GM19372 (cell line): ENCODE measurements around the gene NSUN7.
A peak's percentile ranks its signal among the peaks of the same experiment; 100 is the strongest.
"Not testable (repeated sequence)": the region's sequence is repeated elsewhere in the genome, so short reads cannot be mapped to it uniquely, and the experiment has no call there.

Experiments
- ATAC-seq: cut with Tn5 transposase; IDR thresholded peaks from one replicate; pipeline ENCODE4 v1.9.1; 2021; ENCODE audit warnings: mild to moderate bottlenecking, low read depth, moderate library complexity; ENCODE audit not compliant: unreplicated experiment

The NSUN7 gene

DNA sequence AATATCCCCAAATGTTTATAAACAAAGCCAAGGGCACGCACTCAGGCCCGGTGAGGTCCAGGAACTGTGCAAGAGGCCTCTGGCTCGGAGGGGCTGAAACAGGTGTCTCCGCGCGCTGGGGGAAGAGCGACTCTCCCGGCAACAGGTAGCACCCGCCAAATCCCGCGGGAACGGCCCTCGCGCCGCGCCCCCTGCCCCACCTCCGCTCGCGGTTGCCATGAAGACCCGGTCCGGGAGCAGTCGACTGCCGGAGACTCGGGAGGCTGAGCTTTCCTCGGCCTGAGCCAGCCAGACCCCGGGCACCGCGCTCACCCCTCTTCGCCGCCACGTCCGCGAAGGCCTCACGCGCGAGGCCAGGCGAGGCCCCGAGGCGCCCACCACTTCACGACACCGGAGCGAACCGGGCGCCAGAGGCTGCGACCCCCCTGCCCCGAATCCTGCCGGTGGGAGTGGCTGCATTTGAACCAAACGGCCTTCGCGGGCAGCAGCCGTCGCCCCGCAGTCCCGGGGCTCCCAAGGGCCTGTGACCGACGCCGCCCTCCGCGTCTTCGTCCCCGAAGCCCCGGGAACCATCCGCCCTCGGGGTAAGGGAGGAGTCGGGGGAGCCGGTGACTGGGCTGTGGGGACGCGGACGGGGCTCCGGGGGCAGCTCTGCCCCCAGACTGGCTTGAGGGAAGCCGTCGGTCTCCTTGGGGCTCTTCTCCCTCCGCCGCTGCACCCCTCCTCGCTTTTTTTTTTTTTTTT lies at the start of gene NSUN7:
Gene NSUN7, plus strand, starts transcription at position 239 of the 744 bp plus-strand sequence. CDS start 739 bp downstream, outside the sequence.
- ATAC-seq: no peak

GRCh38 chr4:40702137-40702799 lies 47.5 kb upstream of the NSUN7 start:
- ATAC-seq: no peak

DNA sequence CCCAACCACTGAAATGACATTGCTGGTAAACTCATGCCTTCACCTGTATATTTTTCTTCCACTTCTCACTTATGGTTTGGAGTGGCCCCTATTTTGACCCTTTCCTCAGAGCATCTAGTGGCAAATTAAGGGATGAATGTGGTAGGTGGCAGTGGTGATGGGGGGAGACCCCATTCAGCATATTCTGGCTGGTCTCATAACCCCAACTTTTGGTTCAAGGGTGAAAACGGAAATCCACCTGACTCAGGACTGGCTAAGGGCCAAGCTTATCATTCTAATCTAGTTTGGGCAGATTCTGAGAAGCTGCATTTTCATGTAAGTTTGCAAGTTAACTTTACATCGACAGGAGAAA lies 47.0 kb upstream of the NSUN7 start:
- ATAC-seq: no peak

- no peak for ATAC-seq
Measured at GRCh38 chr4:40704073-40704472, 45.7 kb upstream of the NSUN7 start.

DNA sequence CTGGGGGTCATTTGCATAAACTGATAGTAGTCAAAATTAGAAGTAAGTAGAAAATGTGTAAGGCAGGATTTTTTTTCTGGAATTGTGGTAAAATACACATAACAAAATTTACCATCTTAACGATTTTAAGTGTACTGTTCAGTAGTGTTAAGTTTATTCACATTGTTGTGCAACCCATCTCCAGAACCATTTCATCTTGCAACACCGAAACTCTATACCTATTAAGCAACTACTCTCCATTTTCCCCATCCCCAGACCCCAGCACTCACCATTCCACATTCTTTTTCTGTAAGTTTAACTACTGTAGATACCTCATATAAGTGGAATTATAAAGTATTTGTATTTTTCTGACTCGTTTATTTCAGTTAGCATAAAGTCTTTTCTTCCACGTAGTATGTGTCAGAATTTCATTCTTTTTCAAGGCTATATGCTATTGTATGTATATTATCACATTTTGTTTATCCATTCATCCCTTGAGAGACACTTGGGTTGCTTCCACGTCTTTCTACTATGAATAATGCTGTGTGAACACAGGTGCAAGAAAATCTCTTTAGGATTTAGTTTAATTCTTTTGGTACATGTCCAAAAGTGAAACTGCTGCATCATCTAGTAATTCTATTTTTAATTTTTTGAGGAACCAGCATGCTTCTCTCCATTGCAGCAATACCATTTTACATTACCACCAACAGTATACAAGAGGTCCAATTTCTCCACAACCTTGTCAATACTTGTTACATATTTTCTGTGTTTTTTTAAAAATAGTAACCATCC lies 39.1 kb upstream of the NSUN7 start:
- ATAC-seq: no peak

DNA sequence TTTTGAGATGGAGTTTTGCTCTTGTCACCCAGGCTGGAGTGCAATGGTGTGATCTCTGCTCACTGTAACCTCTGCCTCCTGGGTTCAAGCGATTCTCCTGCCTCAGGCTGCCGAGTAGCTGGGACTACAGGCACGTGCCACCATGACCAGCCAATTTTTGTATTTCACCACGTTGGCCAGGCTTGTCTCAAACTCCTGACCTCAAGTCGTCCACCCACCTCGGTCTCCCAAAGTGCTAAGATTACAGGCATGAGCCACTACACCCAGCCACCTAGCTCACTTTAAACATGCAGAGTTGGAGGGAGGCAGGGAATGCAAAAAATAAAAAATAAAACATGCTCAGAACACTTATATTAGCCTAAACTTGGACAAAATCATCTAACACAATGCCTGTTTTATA lies 36.8 kb upstream of the NSUN7 start:
- ATAC-seq: not testable (repeated sequence)

- no peak for ATAC-seq
Measured at GRCh38 chr4:40713798-40714197, 36.0 kb upstream of the NSUN7 start.

GRCh38 chr4:40718586-40718985 lies 31.2 kb upstream of the NSUN7 start:
- no peak for ATAC-seq

DNA sequence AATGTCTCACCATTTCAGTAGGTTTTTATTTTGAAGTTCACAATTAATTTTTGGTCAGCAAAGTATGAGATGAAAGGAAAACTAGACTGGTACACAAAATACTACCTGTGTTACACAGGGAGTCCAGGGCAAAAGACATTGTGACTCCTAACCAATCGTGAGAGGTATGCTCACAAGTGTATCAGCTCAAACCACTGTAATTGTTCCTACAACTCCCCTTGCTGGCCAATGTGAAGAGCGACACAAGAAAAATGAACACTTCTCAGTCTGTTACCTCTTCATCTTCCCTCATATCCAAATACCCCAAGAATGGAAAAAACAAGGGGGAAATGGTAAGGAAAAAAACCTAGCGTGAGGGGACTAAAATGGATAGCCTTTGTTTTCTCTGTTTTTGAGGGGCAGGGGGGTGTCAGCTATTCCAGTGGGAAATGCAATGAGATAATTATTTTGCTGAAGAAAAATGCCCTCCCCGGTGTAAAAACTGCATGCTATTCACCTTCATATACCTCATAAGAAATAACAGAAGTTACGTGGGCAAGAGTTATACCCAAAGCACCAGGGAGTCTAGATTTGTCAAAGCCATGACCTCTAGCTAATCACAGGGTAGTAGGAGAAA lies 30.6 kb upstream of the NSUN7 start:
- ATAC-seq: peak; percentile 58

- ATAC-seq: no peak
Measured at GRCh38 chr4:40720351-40720750, 29.4 kb upstream of the NSUN7 start.

GRCh38 chr4:40720916-40721315 lies 28.8 kb upstream of the NSUN7 start:
- no peak for ATAC-seq

DNA sequence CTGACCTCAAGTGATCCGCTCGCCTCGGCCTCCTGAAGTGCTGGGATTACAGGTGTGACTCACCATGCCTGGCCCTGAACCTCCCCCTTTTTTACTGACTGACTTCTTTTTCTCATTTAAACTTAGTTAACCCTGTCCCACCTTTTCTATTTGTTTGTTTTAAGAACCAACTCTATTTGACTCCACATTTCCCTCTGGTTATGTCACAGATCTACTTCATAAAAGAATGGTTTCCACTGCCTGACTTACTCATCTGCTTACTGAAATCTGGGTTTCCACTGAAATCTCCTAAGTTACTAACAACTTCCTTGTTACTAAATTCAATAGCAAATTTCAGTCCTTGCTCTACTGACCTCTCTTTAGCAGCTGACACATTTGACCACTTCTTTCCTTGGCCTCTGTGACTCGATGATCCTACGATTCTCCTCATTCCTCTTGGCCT lies 28.0 kb upstream of the NSUN7 start:
- ATAC-seq: no peak

- peak; percentile 53 for ATAC-seq
Measured at GRCh38 chr4:40722576-40723161, 27.1 kb upstream of the NSUN7 start.

DNA sequence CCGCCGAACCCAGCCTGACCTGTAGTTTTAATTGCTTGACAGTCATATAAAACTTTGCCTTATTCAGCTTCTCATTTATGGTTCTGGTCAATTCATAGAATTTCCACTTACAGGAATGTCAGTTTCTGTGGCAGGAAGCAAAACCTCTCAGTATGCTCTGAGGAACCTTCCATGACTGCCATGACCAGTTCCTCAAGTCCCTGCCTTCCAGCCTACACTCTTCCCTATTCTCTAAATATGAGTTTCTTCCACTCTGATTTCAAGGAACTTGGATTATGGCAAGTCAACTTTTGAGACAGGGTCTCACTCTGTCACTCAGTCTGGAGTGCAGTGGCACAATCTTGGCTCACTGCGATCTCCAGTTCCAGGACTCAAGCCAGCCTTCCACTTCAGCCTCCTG lies 26.0 kb upstream of the NSUN7 start:
- no peak for ATAC-seq

- ATAC-seq: no peak
Measured at GRCh38 chr4:40728333-40728732, 21.4 kb upstream of the NSUN7 start.

DNA sequence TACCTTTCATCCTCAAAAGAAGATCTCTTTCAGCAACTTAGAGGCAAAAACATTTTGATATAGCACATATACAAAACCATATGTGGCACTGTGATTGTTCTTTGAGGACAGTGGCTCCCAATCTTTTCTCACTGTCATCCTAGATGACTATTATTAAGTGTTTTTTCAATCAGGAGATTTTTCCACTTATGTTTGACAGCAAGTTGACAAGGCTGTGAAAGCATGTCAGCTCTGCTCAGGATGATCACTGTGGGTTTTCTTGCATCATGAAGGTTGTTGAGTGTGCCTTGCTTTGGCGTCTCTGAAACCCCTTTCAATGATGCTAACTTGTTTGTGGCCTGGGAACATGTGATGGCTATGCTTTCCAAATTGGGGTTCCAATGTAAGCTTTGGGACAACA lies 20.2 kb upstream of the NSUN7 start:
- ATAC-seq: no peak

DNA sequence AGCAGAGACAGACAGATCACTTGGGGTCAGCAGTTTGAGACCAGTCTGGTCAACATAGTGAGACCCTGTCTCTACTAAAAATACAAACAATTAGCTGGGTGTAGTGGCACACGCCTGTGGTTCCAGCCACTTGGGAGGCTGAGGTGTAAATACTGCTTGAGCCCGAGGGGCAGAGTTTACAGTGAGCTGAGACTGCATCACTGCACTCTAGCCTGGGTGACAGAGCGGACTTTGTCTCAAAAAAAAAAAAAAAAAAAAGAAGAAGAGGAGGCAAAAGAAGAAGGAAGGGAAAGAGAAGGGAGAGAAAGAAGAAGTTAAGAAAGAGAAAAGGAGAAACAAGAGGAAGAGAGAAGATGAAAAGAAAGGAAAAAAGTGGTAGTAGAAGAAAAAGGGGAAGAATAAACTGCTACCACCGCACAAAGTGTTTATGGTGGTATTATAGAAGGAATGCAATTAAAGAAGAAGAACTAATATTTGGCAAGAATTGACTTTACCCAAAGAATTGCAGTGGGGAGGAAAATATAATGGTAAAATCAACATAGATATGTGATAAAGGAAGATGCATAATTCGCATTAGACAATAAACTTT lies 19.6 kb upstream of the NSUN7 start:
- no peak for ATAC-seq

DNA sequence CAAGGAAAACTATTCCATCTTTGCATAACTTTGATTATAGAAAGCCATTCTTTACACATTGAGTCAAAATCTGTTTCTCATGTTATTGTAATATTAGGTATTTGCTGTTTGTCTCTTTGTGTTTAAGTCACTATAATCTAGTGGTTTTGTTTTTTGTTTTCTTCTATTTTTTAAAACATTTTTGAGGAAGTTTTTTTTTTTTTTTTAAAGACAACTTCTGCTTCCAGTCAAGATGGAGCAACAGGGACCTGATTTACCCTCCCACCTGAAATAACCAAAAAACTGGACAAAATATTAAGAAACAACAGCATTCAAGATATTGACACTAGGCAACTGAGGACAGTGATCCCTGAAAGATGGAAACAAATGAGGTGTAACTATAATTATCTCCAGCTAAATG lies 18.4 kb upstream of the NSUN7 start:
- ATAC-seq: no peak

GRCh38 chr4:40731792-40732245 lies 17.9 kb upstream of the NSUN7 start:
- no peak for ATAC-seq

DNA sequence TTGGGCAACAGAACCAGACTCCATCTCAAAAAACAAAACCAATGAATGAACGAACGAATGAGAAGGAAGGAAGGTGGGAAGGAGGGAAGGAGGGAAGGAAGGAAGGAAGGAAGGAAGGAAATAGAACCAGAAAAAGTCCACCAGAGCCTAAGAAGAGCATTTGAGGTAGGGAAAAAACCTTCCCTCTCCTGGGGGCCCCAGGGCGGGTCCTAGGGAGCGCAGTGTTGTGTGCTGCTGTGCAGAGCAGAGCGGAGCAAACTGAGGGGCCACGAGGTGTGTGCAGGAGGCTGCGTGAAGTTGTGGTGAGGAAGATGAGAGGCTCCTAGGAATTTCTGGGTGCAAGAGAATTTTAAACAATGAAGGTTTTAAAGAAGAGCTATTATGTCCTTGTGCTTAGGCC lies 16.0 kb upstream of the NSUN7 start:
- ATAC-seq: no peak
